H1 (cell line): Measurements from ENCODE around the gene MECR. TPM values are rescaled to one million over a fixed set of nuclear protein-coding genes. Genes with fewer than 3 reads are reported as not detected.

Experiments used
- ASH2L ChIP-seq: fragments of 200-600, 300-600 bp; sonication (generic); IDR thresholded peaks from one replicate; pipeline ENCODE4 v1.7.1; 2017; ENCODE audit warnings: low read length
- EP300 ChIP-seq, 2 experiments: IDR thresholded peaks; 1 replicate in 1 of 2; 2 replicates in 1 of 2; pipeline ENCODE4 v1.6.1; 2011 to 2012; ENCODE audit warnings: low read depth in 2 of 2, low read length in 2 of 2, mild to moderate bottlenecking in 2 of 2, borderline replicate concordance in 1 of 2, inconsistent platforms in 1 of 2, moderate library complexity in 1 of 2
- HDAC2 ChIP-seq, 2 experiments: fragments of 300-600 bp in 1 of 2; sonication (generic) in 1 of 2; IDR thresholded peaks; 2 replicates each; pipeline ENCODE4 v1.6.1; 2011 to 2012; ENCODE audit warnings: low read depth in 2 of 2, low read length in 2 of 2, mild to moderate bottlenecking in 2 of 2, moderate library complexity in 2 of 2, borderline replicate concordance in 1 of 2, inconsistent platforms in 1 of 2
- KDM5A ChIP-seq: fragments of 200-600 bp; IDR thresholded peaks from 2 replicates; pipeline ENCODE4 v1.7.1; 2012; ENCODE audit warnings: mild to moderate bottlenecking, low read length, inconsistent platforms, mixed read lengths
- MAFK ChIP-seq: IDR thresholded peaks from 2 replicates; pipeline ENCODE4 v1.6.1; 2012; ENCODE audit warnings: low read depth, mild to moderate bottlenecking, improper control_type of control experiment, low read length
- NRF1 ChIP-seq: IDR thresholded peaks from 2 replicates; pipeline ENCODE4 v1.6.1; 2011; ENCODE audit warnings: mild to moderate bottlenecking, low read depth, low read length, improper control_type of control experiment
- POU5F1 ChIP-seq: IDR thresholded peaks from 2 replicates; pipeline ENCODE4 v1.6.1; 2011; ENCODE audit warnings: low read depth, mild to moderate bottlenecking, low read length, moderate library complexity
- RAD21 ChIP-seq, 2 experiments: IDR thresholded peaks in 1 of 2; conservative IDR thresholded peaks in 1 of 2; 2 replicates each; pipeline ENCODE4 v1.6.1; 2011; ENCODE audit warnings: low read depth in 2 of 2, low read length in 2 of 2, improper control_type of control experiment in 1 of 2, inconsistent platforms in 1 of 2, mild to moderate bottlenecking in 1 of 2, moderate library complexity in 1 of 2
- SIN3A ChIP-seq, 2 experiments: IDR thresholded peaks in 1 of 2; conservative IDR thresholded peaks in 1 of 2; 2 replicates each; pipeline ENCODE4 v1.6.1; 2011 to 2012; ENCODE audit warnings: low read length in 2 of 2, improper control_type of control experiment in 1 of 2, low read depth in 1 of 2, mild to moderate bottlenecking in 1 of 2
- polyA plus RNA-seq, 7 experiments: library from polyadenylated mRNA; depleted of rRNA in 3 of 7; stranded (reverse) in 5 of 7; unstranded in 2 of 7; fragments of >200 nt in 5 of 7; fragments of 200-250 nt in 2 of 7; gene quantifications; 1 replicate in 5 of 7; 2 replicates in 1 of 7; 4 replicates in 1 of 7; pipeline versions ENCODE4 v1.2.1 to v1.2.3, GENCODE V29; 2011 to 2013; ENCODE audit warnings: missing spikeins in 2 of 7, mixed read lengths in 2 of 7
- total RNA-seq: library from RNA; stranded (reverse); fragmentation: NEBNext Ultra II Directional; extraction: Animal tissue kit (Norgen Biotek cat#: 25700); gene quantifications from 2 replicates; pipeline ENCODE4 v1.2.1, GENCODE V29; 2021
- TF ChIP-seq, protein P1 (sequence below), 3 experiments: IDR thresholded peaks; 1 replicate in 2 of 3; 2 replicates in 1 of 3; pipeline versions ENCODE4 v1.5.1 to v1.6.1; 2011; ENCODE audit warnings: low read length in 3 of 3, mild to moderate bottlenecking in 3 of 3, inconsistent platforms in 2 of 3, low read depth in 1 of 3, moderate library complexity in 1 of 3; ENCODE audit not compliant: insufficient read depth in 1 of 3; ENCODE audit errors: control extremely low read depth in 1 of 3
- TF ChIP-seq, protein P2 (sequence below): IDR thresholded peaks from 2 replicates; pipeline ENCODE4 v1.6.1; 2012; ENCODE audit warnings: inconsistent platforms
- TF ChIP-seq, protein P3 (sequence below): IDR thresholded peaks from 2 replicates; pipeline ENCODE4 v1.6.1; 2012; ENCODE audit warnings: inconsistent platforms
- TF ChIP-seq, protein P4 (sequence below): IDR thresholded peaks from 2 replicates; pipeline ENCODE4 v1.6.1; 2011; ENCODE audit warnings: low read depth, mild to moderate bottlenecking, low read length; ENCODE audit not compliant: insufficient read depth

Gene MECR
- total and polyA plus RNA-seq, 2 of the 8 experiments (the other 6 are each of a cell fraction or from before 2014, with no cell fraction given), result 24.2 to 24.4 TPM

DNA sequence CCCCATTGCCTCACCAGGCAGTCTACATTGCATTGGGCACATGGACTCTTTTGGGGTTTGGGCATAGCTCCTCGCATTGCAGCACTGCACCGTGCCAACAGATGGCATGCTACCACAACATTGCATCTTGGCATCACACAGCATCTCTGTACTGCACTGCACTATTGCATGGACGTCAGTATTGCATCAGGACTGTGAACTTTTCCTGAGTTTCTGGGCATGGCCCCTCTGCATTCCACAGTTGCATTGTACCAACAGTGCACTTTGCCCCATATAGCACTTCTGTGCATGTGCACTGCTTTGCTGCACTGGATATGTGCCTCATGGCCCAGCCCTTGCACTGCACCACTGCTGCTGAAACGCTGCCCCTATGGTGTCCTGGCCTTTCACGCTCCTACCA, 15.1 kb upstream of the MECR start (continued):
- TF ChIP-seq, protein P1, sequence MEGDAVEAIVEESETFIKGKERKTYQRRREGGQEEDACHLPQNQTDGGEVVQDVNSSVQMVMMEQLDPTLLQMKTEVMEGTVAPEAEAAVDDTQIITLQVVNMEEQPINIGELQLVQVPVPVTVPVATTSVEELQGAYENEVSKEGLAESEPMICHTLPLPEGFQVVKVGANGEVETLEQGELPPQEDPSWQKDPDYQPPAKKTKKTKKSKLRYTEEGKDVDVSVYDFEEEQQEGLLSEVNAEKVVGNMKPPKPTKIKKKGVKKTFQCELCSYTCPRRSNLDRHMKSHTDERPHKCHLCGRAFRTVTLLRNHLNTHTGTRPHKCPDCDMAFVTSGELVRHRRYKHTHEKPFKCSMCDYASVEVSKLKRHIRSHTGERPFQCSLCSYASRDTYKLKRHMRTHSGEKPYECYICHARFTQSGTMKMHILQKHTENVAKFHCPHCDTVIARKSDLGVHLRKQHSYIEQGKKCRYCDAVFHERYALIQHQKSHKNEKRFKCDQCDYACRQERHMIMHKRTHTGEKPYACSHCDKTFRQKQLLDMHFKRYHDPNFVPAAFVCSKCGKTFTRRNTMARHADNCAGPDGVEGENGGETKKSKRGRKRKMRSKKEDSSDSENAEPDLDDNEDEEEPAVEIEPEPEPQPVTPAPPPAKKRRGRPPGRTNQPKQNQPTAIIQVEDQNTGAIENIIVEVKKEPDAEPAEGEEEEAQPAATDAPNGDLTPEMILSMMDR (IDR thresholded peaks at IDR 0.05; ENCODE audit: control extremely low read depth in 1 of 3, insufficient read depth in 1 of 3, low read depth in 1 of 3, low read length in 3 of 3), result peak in 2 of 3 experiments; percentile 62 to 78; a peak in 3 of 4 replicates
- TF ChIP-seq NRF1 (no peak), POU5F1 (no peak), HDAC2 (IDR thresholded peaks at IDR 0.05; ENCODE audit: borderline replicate concordance in 1 of 2, low read depth in 2 of 2, low read length in 2 of 2) (no peak), KDM5A (no peak), MAFK (no peak), RAD21 (IDR thresholded peaks at IDR 0.05 in 1 of 2, conservative IDR thresholded peaks at IDR 0.05 in 1 of 2; ENCODE audit: low read depth in 2 of 2, low read length in 2 of 2) (peak; percentile 79 to 82), ASH2L (no peak), SIN3A (conservative IDR thresholded peaks at IDR 0.05 in 1 of 2, IDR thresholded peaks at IDR 0.05 in 1 of 2; ENCODE audit: low read depth in 1 of 2, low read length in 2 of 2) (no peak), EP300 (IDR thresholded peaks at IDR 0.05; ENCODE audit: borderline replicate concordance in 1 of 2, low read depth in 2 of 2, low read length in 2 of 2) (no peak)
- TF ChIP-seq, protein P2, sequence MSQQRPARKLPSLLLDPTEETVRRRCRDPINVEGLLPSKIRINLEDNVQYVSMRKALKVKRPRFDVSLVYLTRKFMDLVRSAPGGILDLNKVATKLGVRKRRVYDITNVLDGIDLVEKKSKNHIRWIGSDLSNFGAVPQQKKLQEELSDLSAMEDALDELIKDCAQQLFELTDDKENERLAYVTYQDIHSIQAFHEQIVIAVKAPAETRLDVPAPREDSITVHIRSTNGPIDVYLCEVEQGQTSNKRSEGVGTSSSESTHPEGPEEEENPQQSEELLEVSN, result no peak
- TF ChIP-seq, protein P3, sequence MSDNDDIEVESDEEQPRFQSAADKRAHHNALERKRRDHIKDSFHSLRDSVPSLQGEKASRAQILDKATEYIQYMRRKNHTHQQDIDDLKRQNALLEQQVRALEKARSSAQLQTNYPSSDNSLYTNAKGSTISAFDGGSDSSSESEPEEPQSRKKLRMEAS, result no peak
- TF ChIP-seq, protein P4, sequence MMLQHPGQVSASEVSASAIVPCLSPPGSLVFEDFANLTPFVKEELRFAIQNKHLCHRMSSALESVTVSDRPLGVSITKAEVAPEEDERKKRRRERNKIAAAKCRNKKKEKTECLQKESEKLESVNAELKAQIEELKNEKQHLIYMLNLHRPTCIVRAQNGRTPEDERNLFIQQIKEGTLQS, result no peak
